ENCODE results near the gene CA5A. TPM values are rescaled to one million over a fixed set of nuclear protein-coding genes. Genes with fewer than 3 reads are reported as not detected.
"Not testable (repeated sequence)": the region's sequence is repeated elsewhere in the genome, so short reads cannot be mapped to it uniquely, and the experiment has no call there.

CA5A gene
- total RNA-seq, 1 donor from 2014 or later, result not detected

GRCh38 chr16:87933140-87933495 lies 3.2 kb downstream of the CA5A start:
- no peak for TF ChIP-seq CTCF (conservative IDR thresholded peaks at IDR 0.05; ENCODE audit: low read depth, low read length)
- no peak for DNase-seq (ENCODE audit: low read depth)
- H3K4me3 ChIP-seq (ENCODE audit: low read depth, low read length), result no peak overlapping the region

GRCh38 chr16:87932475-87933139 lies 3.7 kb downstream of the CA5A start:
- not testable (repeated sequence) for DNase-seq (ENCODE audit: low read depth); H3K4me3 ChIP-seq (ENCODE audit: low read depth, low read length)

GRCh38 chr16:87931504-87931903 lies 4.8 kb downstream of the CA5A start:
- DNase-seq (ENCODE audit: low read depth), result no peak
- TF ChIP-seq CTCF (conservative IDR thresholded peaks at IDR 0.05; ENCODE audit: low read depth, low read length), result no peak
- H3K4me3 ChIP-seq (ENCODE audit: low read depth, low read length), result no peak overlapping the region

GRCh38 chr16:87930456-87930855 lies 5.9 kb downstream of the CA5A start:
- H3K4me3 ChIP-seq (ENCODE audit: low read depth, low read length), result no peak overlapping the region
- DNase-seq (ENCODE audit: low read depth), result no peak
- peak; percentile 46 for TF ChIP-seq CTCF (conservative IDR thresholded peaks at IDR 0.05; ENCODE audit: low read depth, low read length)

- no peak overlapping the region for H3K4me3 ChIP-seq (ENCODE audit: low read depth, low read length)
Observed at GRCh38 chr16:87929986-87930385, 6.3 kb downstream of the CA5A start.

GRCh38 chr16:87927195-87927562 lies 9.2 kb downstream of the CA5A start:
- H3K4me3 ChIP-seq (ENCODE audit: low read depth, low read length), result no peak overlapping the region
- no peak for DNase-seq (ENCODE audit: low read depth)
- TF ChIP-seq CTCF (conservative IDR thresholded peaks at IDR 0.05; ENCODE audit: low read depth, low read length), result peak; percentile 22

More at GRCh38 chr16:87929986-87930385, 6.3 kb downstream of the CA5A start:
- no peak for TF ChIP-seq CTCF (conservative IDR thresholded peaks at IDR 0.05; ENCODE audit: low read depth, low read length)
- no peak for DNase-seq (ENCODE audit: low read depth)

GRCh38 chr16:87926246-87927194 lies 9.8 kb downstream of the CA5A start:
- H3K4me3 ChIP-seq (ENCODE audit: low read depth, low read length), result no peak overlapping the region
- TF ChIP-seq CTCF (conservative IDR thresholded peaks at IDR 0.05; ENCODE audit: low read depth, low read length), result no peak
- DNase-seq (ENCODE audit: low read depth), result no peak
